Liver (tissue), 3 donors: Measurements from ENCODE around the gene ASAP2.

Experiments used
- CTCF ChIP-seq: fragments of 150-350 bp; IDR thresholded peaks from 2 replicates; pipeline ENCODE4 v1.5.1; 2017; ENCODE audit warnings: improper control_type of control experiment, low read depth, low read length; ENCODE audit not compliant: missing input control
- GABPA ChIP-seq, 2 donors: IDR thresholded peaks in 1 of 2; conservative IDR thresholded peaks in 1 of 2; 2 replicates each; pipeline ENCODE4 v1.6.1; 2016; ENCODE audit warnings: antibody characterized with exemption in 2 of 2, mild to moderate bottlenecking in 1 of 2, moderate library complexity in 1 of 2
- SP1 ChIP-seq: IDR thresholded peaks from 2 replicates; pipeline ENCODE4 v1.6.1; 2018; ENCODE audit warnings: antibody characterized with exemption, mild to moderate bottlenecking
- donor health status: healthy.
- donor health status: healthy.

GRCh38 chr2:9268301-9269080, 61.9 kb downstream of the ASAP2 start:
- TF ChIP-seq SP1 (no peak), CTCF (no peak), GABPA (IDR thresholded peaks at IDR 0.05 in 1 of 2, conservative IDR thresholded peaks at IDR 0.05 in 1 of 2) (no peak)
